Trophoblast cell (in vitro differentiated cells and primary cell): ENCODE measurements around the gene DNAJC16.

ENCODE experiments used
- DNase-seq, 2 donors: peaks; one replicate each; pipeline ENCODE4 v3.0.0-alpha.2; 2016
- H2AFZ ChIP-seq: 2 replicates; pipeline ENCODE4 v1.6.1; 2013; ENCODE audit warnings: low read length, moderate library complexity, mild to moderate bottlenecking; ENCODE audit not compliant: insufficient read depth, poor library complexity
- H2AK5ac ChIP-seq: 2 replicates; pipeline ENCODE4 v1.6.1; 2013; ENCODE audit warnings: mild to moderate bottlenecking, low read length
- H2BK120ac ChIP-seq: 2 replicates; pipeline ENCODE4 v1.6.1; 2013; ENCODE audit warnings: low read length, mild to moderate bottlenecking, moderate library complexity; ENCODE audit not compliant: insufficient read depth, poor library complexity
- H2BK12ac ChIP-seq: 2 replicates; pipeline ENCODE4 v1.6.1; 2013; ENCODE audit warnings: mild to moderate bottlenecking, low read length, moderate library complexity
- H2BK5ac ChIP-seq: 2 replicates; pipeline ENCODE4 v1.6.1; 2013; ENCODE audit warnings: low read length, low read depth, moderate library complexity, mild to moderate bottlenecking; ENCODE audit not compliant: poor library complexity
- H3K14ac ChIP-seq: 2 replicates; pipeline ENCODE4 v1.6.1; 2013; ENCODE audit warnings: mild to moderate bottlenecking, low read length
- H3K18ac ChIP-seq: 2 replicates; pipeline ENCODE4 v1.6.1; 2013; ENCODE audit warnings: mild to moderate bottlenecking, low read length
- H3K23ac ChIP-seq: 2 replicates; pipeline ENCODE4 v1.6.1; 2013; ENCODE audit warnings: low read length
- H3K27ac ChIP-seq: 2 replicates; pipeline ENCODE4 v1.5.1; 2013; ENCODE audit warnings: low read depth, mild to moderate bottlenecking, inconsistent platforms, low read length, moderate library complexity
- H3K27me3 ChIP-seq: 2 replicates; pipeline ENCODE4 v1.6.1; 2013; ENCODE audit warnings: inconsistent platforms, mild to moderate bottlenecking, low read length, moderate library complexity; ENCODE audit not compliant: insufficient read depth
- H3K36me3 ChIP-seq, 2 experiments: 1 replicate in 1 of 2; 2 replicates in 1 of 2; pipeline ENCODE4 v1.6.1; 2013; ENCODE audit warnings: low read length in 2 of 2, mild to moderate bottlenecking in 2 of 2, moderate library complexity in 1 of 2; ENCODE audit not compliant: insufficient read depth in 2 of 2, control insufficient read depth in 1 of 2
- H3K4ac ChIP-seq: 2 replicates; pipeline ENCODE4 v1.6.1; 2013; ENCODE audit warnings: low read depth, mild to moderate bottlenecking, low read length, moderate library complexity
- H3K4me1 ChIP-seq, 2 experiments: 1 replicate in 1 of 2; 2 replicates in 1 of 2; pipeline ENCODE4 v1.6.1; 2013; ENCODE audit warnings: low read length in 2 of 2, mild to moderate bottlenecking in 2 of 2, moderate library complexity in 1 of 2; ENCODE audit not compliant: insufficient read depth in 2 of 2, control insufficient read depth in 1 of 2
- H3K4me2 ChIP-seq: 2 replicates; pipeline ENCODE4 v1.6.1; 2013; ENCODE audit warnings: inconsistent platforms, mild to moderate bottlenecking, low read length, moderate library complexity
- H3K4me3 ChIP-seq: 2 replicates; pipeline ENCODE4 v1.5.1; 2013; ENCODE audit warnings: mild to moderate bottlenecking, low read depth, low read length, inconsistent platforms
- H3K79me1 ChIP-seq: one replicate; pipeline ENCODE4 v1.6.1; 2013; ENCODE audit warnings: low read length
- H3K79me2 ChIP-seq: 2 replicates; pipeline ENCODE4 v1.6.1; 2013; ENCODE audit warnings: low read length, mild to moderate bottlenecking; ENCODE audit not compliant: control insufficient read depth, insufficient read depth, poor library complexity
- H3K9ac ChIP-seq: 2 replicates; pipeline ENCODE4 v1.6.1; 2013; ENCODE audit warnings: mild to moderate bottlenecking, low read length
- H3K9me3 ChIP-seq: 2 replicates; pipeline ENCODE4 v1.6.1; 2013; ENCODE audit warnings: low read depth, mild to moderate bottlenecking, control low read depth, inconsistent platforms, low read length; ENCODE audit not compliant: insufficient read depth
- H4K12ac ChIP-seq: 2 replicates; pipeline ENCODE4 v1.6.1; 2013; ENCODE audit warnings: low read depth, mild to moderate bottlenecking, low read length, moderate library complexity
- H4K8ac ChIP-seq: 2 replicates; pipeline ENCODE4 v1.6.1; 2013; ENCODE audit warnings: low read depth, mild to moderate bottlenecking, low read length, moderate library complexity
- H4K91ac ChIP-seq: one replicate; pipeline ENCODE4 v1.6.1; 2013; ENCODE audit warnings: low read depth, mild to moderate bottlenecking, low read length, moderate library complexity
- WGBS: extraction: QIAGEN DNeasy Blood & Tissue Kit; methylation state at CpG from one replicate; pipeline ENCODE4 v1.1.7; 2013; ENCODE audit warnings: missing lambda C conversion rate; ENCODE audit not compliant: insufficient read length, insufficient coverage; ENCODE audit errors: extremely low coverage; 5-methylcytosine and 5-hydroxymethylcytosine counted together

Gene DNAJC16

DNA sequence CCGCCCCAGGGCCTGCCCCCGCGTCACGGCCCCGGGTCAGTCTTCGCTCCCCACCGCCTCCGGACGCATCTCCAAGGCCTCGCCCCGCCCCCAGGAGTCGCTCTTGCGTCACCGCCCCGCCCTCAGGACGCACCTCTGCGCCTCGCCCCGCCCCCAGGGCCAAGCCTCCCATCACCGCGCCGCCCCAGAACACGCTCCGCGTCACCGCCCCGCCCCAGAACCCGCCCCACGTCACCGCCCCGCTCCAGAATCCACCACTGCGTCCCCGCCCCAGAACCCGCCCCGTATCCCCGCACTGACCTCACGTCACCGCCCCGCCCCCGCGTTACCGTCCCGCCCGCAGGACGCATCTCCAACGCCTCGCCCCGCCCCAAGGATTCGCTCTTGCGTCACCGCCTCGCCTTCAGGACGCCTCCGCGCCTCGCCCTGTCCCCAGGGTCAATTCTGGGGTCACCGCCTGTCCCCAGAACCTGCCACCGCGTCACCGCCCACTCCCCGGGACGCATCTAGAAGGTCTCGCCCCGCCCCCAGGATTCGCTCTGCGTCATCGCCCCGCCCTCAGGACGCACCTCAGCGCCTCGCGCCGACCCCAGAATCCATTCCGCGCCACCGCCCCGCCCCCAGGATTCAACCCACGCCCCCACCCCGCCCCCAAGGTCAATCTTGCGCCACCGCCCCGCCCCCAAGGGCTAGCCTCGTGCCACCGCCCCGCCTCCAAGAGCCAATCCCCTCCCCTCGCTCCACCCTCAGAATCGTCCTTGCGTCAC, 2.2 kb upstream of the DNAJC16 start:
- Histone ChIP-seq H3K79me2 (peaks cover 3% of the 10 kb centered on the region), H3K9ac (peak overlapping the region; percentile 75), H2BK12ac (peak overlapping the region; percentile 50), H3K36me3 (no peaks in the 10 kb centered on the region), H4K91ac (peak overlapping the region; percentile 85), H3K27ac (peak overlapping the region; percentile 87), H3K4ac (peak overlapping the region; percentile 41), H4K8ac (peak overlapping the region; percentile 79), H3K4me1 (peaks cover 5 to 6% of the 10 kb centered on the region in 2 experiments), H2AK5ac (no peak overlapping the region), H2BK120ac (peak overlapping the region; percentile 78), H3K23ac (no peak overlapping the region), H3K4me3 (peak overlapping the region; percentile 97), H2AFZ (peak overlapping the region; percentile 74), H2BK5ac (peak overlapping the region; percentile 78), H4K12ac (peak overlapping the region; percentile 47), H3K4me2 (peak overlapping the region; percentile 43), H3K18ac (peak overlapping the region; percentile 56), H3K14ac (peak overlapping the region; percentile 75), H3K27me3 (no peaks in the 10 kb centered on the region), H3K79me1 (peaks cover 11% of the 10 kb centered on the region), H3K9me3 (no peaks in the 10 kb centered on the region)
- WGBS = no CpG with 5 or more reads among the region's 88 CpGs
- peak; percentile 98 to 99 for DNase-seq

DNA sequence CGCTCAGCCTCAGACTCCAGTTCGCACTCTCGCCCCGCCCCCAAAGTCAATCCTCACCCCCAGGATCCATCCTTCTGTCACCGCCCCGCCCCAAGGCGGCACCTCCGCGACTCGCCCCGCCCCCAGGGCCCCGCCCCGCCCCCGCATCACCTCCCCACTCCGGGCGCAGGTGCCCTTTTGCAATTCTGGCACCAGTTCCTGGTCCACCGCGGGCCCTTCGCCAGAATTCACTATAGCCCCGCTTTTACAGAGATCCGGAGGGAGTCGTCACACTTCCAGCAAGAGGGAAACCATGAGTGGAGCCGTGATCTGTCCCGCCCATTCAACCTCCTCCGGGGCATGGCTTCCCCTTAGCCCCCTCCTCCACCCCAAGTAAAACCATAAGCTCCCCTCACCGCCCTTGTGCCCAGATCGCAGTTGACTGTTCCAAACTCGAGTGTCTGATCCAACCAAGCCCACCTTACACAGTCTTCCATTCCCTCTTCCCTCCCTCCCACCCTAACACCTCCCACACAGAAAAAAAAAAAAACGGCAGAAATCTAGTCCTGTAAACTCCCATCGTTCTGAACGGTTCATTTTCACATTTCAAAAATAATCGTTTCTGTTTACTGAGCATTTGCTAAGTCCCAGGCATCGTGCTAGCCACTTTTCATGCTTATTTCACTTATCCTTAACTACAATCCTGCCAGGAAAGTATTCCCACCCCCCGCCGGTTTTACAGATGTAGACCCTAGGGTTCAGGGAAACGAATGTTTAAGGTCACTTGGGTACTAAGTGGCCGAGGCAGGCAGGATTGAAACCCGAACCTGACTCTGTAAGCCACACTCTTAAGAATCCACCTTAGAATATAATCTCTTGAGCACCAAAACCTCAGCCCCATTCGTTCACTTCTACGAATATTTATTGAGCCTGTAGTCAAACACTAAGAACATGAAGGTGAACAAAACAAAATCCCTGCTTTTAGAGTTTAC, 1.3 kb upstream of the DNAJC16 start:
- H3K18ac ChIP-seq = peak overlapping the region; percentile 75
- H3K36me3 ChIP-seq = peaks cover 0 to 1% of the 10 kb centered on the region in 2 experiments
- H4K12ac ChIP-seq = peak overlapping the region; percentile 18
- H2BK12ac ChIP-seq = no peak overlapping the region
- no peak overlapping the region for H2BK120ac ChIP-seq
- peak overlapping the region; percentile 76 for H3K4me3 ChIP-seq
- H3K79me2 ChIP-seq = peaks cover 3% of the 10 kb centered on the region
- no peaks in the 10 kb centered on the region for H3K27me3 ChIP-seq
- H4K8ac ChIP-seq = peak overlapping the region; percentile 78
- peak overlapping the region; percentile 33 for H3K27ac ChIP-seq
- H3K9me3 ChIP-seq = no peaks in the 10 kb centered on the region
- H3K14ac ChIP-seq = peak overlapping the region; percentile 44
- H3K4me2 ChIP-seq = peak overlapping the region; percentile 91
- H2AK5ac ChIP-seq = no peak overlapping the region
- WGBS = no CpG with 5 or more reads among the region's 40 CpGs
- peak overlapping the region; percentile 38 for H4K91ac ChIP-seq
- no peak overlapping the region for H3K23ac ChIP-seq
- H2BK5ac ChIP-seq = peak overlapping the region; percentile 54
- H3K79me1 ChIP-seq = peaks cover 11% of the 10 kb centered on the region
- no peak overlapping the region for H3K9ac ChIP-seq
- no peak overlapping the region for H3K4ac ChIP-seq
- peaks cover 5 to 6% of the 10 kb centered on the region in 2 experiments for H3K4me1 ChIP-seq
- peak in 1 of 2 donors; percentile 18 for DNase-seq
- peak overlapping the region; percentile 8 for H2AFZ ChIP-seq

- peaks cover 11% of the 10 kb centered on the region for H3K79me1 ChIP-seq
- no peak overlapping the region for H2BK5ac ChIP-seq
- no peak overlapping the region for H4K91ac ChIP-seq
- no peaks in the 10 kb centered on the region for H3K27me3 ChIP-seq
- H3K9ac ChIP-seq = no peak overlapping the region
- no peak overlapping the region for H3K4me3 ChIP-seq
- peaks cover 3% of the 10 kb centered on the region for H3K79me2 ChIP-seq
- no peak overlapping the region for H2BK120ac ChIP-seq
- peak overlapping the region; percentile 71 for H3K4me2 ChIP-seq
- DNase-seq = no peak
- H3K4ac ChIP-seq = no peak overlapping the region
- H3K27ac ChIP-seq = no peak overlapping the region
- H3K23ac ChIP-seq = no peak overlapping the region
- H4K8ac ChIP-seq = no peak overlapping the region
- H3K18ac ChIP-seq = no peak overlapping the region
- no peak overlapping the region for H4K12ac ChIP-seq
- H3K36me3 ChIP-seq = peaks cover 0 to 6% of the 10 kb centered on the region in 2 experiments
- no peak overlapping the region for H2AFZ ChIP-seq
- H2BK12ac ChIP-seq = no peak overlapping the region
- H3K4me1 ChIP-seq = peaks cover 5 to 6% of the 10 kb centered on the region in 2 experiments
- H2AK5ac ChIP-seq = no peak overlapping the region
- WGBS = no CpG with 5 or more reads among the region's 9 CpGs
- H3K14ac ChIP-seq = no peak overlapping the region
- H3K9me3 ChIP-seq = no peaks in the 10 kb centered on the region
These were observed 593 bp upstream of the DNAJC16 start for GRCh38 chr1:15526021-15526489.

DNA sequence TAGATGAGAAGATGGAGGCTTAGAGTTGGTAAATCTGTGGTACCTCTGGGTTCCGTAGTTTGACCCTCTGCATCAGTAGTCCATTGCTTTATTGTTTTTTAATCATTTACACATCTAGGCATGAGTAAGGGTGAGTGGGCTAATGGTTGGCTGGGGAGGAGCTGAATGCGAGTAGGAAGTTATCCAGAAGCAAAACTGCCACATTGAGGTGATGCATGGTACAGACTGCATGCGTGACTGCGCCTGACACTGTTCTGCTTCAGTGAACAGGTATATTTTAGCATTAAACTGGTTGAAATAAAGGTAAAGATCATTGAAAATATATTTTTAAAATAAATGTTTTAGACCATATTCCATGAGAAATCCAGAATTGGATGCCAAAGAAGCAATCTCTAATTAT, 4.4 kb downstream of the DNAJC16 start:
- Histone ChIP-seq H2BK5ac (no peak overlapping the region), H3K4me3 (no peak overlapping the region), H3K9ac (no peak overlapping the region), H3K79me1 (peaks cover 4% of the 10 kb centered on the region), H3K27me3 (no peaks in the 10 kb centered on the region), H3K9me3 (no peaks in the 10 kb centered on the region), H2BK12ac (no peak overlapping the region), H3K79me2 (no peaks in the 10 kb centered on the region), H4K91ac (no peak overlapping the region), H2AK5ac (no peak overlapping the region), H3K18ac (no peak overlapping the region), H2AFZ (no peak overlapping the region), H3K14ac (no peak overlapping the region), H3K27ac (no peak overlapping the region), H3K4ac (no peak overlapping the region), H2BK120ac (no peak overlapping the region), H3K4me2 (no peak overlapping the region), H3K4me1 (no peaks in the 10 kb centered on the region), H3K23ac (no peak overlapping the region), H4K8ac (no peak overlapping the region), H3K36me3 (peaks cover 9 to 18% of the 10 kb centered on the region in 2 experiments), H4K12ac (no peak overlapping the region)
- no peak for DNase-seq
- WGBS = no CpG with 5 or more reads among the region's 4 CpGs
